Measurements from ENCODE around the gene KRT35. TPM values are rescaled to one million over a fixed set of nuclear protein-coding genes. Genes with fewer than 3 reads are reported as not detected.

KRT35 gene
- total and polyA plus RNA-seq, 2 donors (not counting 3 experiments of a cell fraction or from before 2014, with no cell fraction given): not detected

GRCh38 chr17:41462705-41463104 is 18.2 kb downstream of the KRT35 start:
- CTCF ChIA-PET: interaction anchor here (2.1 kb wide), 1 partner anchor 86 kb away, joined by 8 read pairs; no protein-coding TSS in a partner anchor
- intact Hi-C loops (cut with micrococcal nuclease): no loop called here
- no peaks in the 10 kb centered on the region for H3K36me3 ChIP-seq (ENCODE audit: control insufficient read depth in 2 of 2, extremely low read depth in 1 of 2, insufficient read depth in 2 of 2, low read length in 2 of 2)
- FAIRE-seq (no peak), DNase-seq (ENCODE audit: low read depth, low spot score) (no peak)
- no peaks in the 10 kb centered on the region for H3K4me1 ChIP-seq (ENCODE audit: control insufficient read depth, extremely low read depth, insufficient read depth, low read length)
- H2AFZ ChIP-seq (ENCODE audit: low read depth, low read length): no peak overlapping the region
- H3K27ac ChIP-seq (ENCODE audit: insufficient read depth, low read depth, low read length): no peak overlapping the region
- peaks cover 2% of the 10 kb centered on the region in 2 experiments for H3K27me3 ChIP-seq (ENCODE audit: control insufficient read depth in 2 of 2, insufficient read depth in 2 of 2, low read length in 2 of 2)
- BruUV-seq (replicated peaks): no TSS peak
- no peak overlapping the region for H3K9ac ChIP-seq (replicated peaks; ENCODE audit: extremely low read depth, insufficient read depth, low read length)
- H3K9me1 ChIP-seq (replicated peaks; ENCODE audit: control insufficient read depth, extremely low read depth, insufficient read depth, low read length): no peaks in the 10 kb centered on the region
- dilution Hi-C loops (cut with MboI; ENCODE audit: extremely low pct_ligation_motif_present, low sequenced_read_pairs): no loop called here
- no peaks in the 10 kb centered on the region for H3K9me3 ChIP-seq (replicated peaks; ENCODE audit: control insufficient read depth, insufficient read depth, low read length)
- no peaks in the 10 kb centered on the region for H3K79me2 ChIP-seq (ENCODE audit: control insufficient read depth, insufficient read depth, low read length)
- no peak overlapping the region for H3K4me3 ChIP-seq (replicated peaks in 1 of 3; ENCODE audit: insufficient read depth in 1 of 3, low read depth in 1 of 3, low read length in 3 of 3)
- no peaks in the 10 kb centered on the region for H4K20me1 ChIP-seq (replicated peaks; ENCODE audit: control insufficient read depth, extremely low read depth, insufficient read depth, low read length)
- POLR2A ChIA-PET: no interaction called here
- TF ChIP-seq POLR2AphosphoS5 (IDR thresholded peaks at IDR 0.05; ENCODE audit: insufficient read depth, low read depth, low read length) (no peak), CTCF (IDR thresholded peaks at IDR 0.05; ENCODE audit: extremely low read depth in 1 of 2, insufficient read depth in 1 of 2, low read depth in 1 of 2, low read length in 2 of 2) (no peak), POLR2A (IDR thresholded peaks at IDR 0.05; ENCODE audit: low read depth, low read length) (no peak), GATA2 (IDR thresholded peaks at IDR 0.05; ENCODE audit: insufficient read depth, insufficient read length, low read depth, low read length) (no peak), MYC (IDR thresholded peaks at IDR 0.05; ENCODE audit: low read depth, low read length) (no peak), EZH2 (IDR thresholded peaks at IDR 0.05; ENCODE audit: borderline replicate concordance, low read depth, low read length, severe bottlenecking) (no peak), FOS (IDR thresholded peaks at IDR 0.05; ENCODE audit: borderline replicate concordance, insufficient read depth, low read length) (no peak), JUN (IDR thresholded peaks at IDR 0.05; ENCODE audit: borderline replicate concordance, insufficient read depth, insufficient read length, low read depth) (no peak), MAX (IDR thresholded peaks at IDR 0.05; ENCODE audit: insufficient read depth, insufficient read length) (no peak)
- H3K4me2 ChIP-seq (ENCODE audit: insufficient read depth, low read length): no peak overlapping the region
